PC-3 (cell line): ENCODE results near the gene SMAD3. TPM values are rescaled to one million over a fixed set of nuclear protein-coding genes. Genes with fewer than 3 reads are reported as not detected.

Source experiments
- ATAC-seq: fragments of 200-7000 bp; cut with Tn5 transposase; 2 replicates; pipeline ENCODE4 v1.9.1; 2020; ENCODE audit warnings: mild to moderate bottlenecking, moderate library complexity
- BruUV-seq: library from RNA; stranded (reverse); fragments of 400-500 nt; replicated peaks from 2 replicates; lab custom pipeline; 2021; lab: Mats Ljungman, UMichigan
- CTCF ChIA-PET: fragments of 300-600 bp; sonication (Branson Sonifier 250); formaldehyde crosslinking; loops from one replicate; lab custom pipeline; 2022; ENCODE audit warnings: antibody characterized with exemption; lab: Charles Lee
- POLR2A ChIA-PET: fragments of 300-600 bp; sonication (Branson Sonifier 250); formaldehyde crosslinking; loops from one replicate; lab custom pipeline; 2022; ENCODE audit warnings: antibody characterized with exemption; ENCODE audit not compliant: unreplicated experiment; lab: Charles Lee
- DNase-seq: peaks from one replicate; pipeline ENCODE4 v3.0.0-alpha.2; 2015
- H2AFZ ChIP-seq: fragments of 300-600 bp; sonication (generic); 2 replicates; pipeline ENCODE4 v1.6.0; 2016; ENCODE audit warnings: antibody characterized with exemption, low read length
- H3F3A ChIP-seq: fragments of 300-600 bp; sonication (generic); one replicate; pipeline ENCODE4 v1.6.0; 2017; ENCODE audit warnings: antibody characterized with exemption, low read length, control low read depth, mild to moderate bottlenecking; ENCODE audit not compliant: unreplicated experiment
- H3K27ac ChIP-seq: fragments of 300-600 bp; sonication (generic); 2 replicates; pipeline ENCODE4 v1.5.1; 2016; ENCODE audit warnings: mild to moderate bottlenecking, low read length
- H3K27me3 ChIP-seq: fragments of 300-600 bp; sonication (generic); 2 replicates; pipeline ENCODE4 v1.6.1; 2016; ENCODE audit warnings: low read length, mixed read lengths
- H3K36me3 ChIP-seq: fragments of 300-600 bp; sonication (generic); 2 replicates; pipeline ENCODE4 v1.6.1; 2016; ENCODE audit warnings: low read depth, mixed run types, low read length, mixed read lengths
- H3K4me1 ChIP-seq: fragments of 300-600 bp; sonication (generic); 2 replicates; pipeline ENCODE4 v1.5.1; 2016; ENCODE audit warnings: low read length; ENCODE audit not compliant: insufficient read depth
- H3K4me2 ChIP-seq: fragments of 300-600 bp; sonication (generic); 2 replicates; pipeline ENCODE4 v1.6.0; 2016; ENCODE audit warnings: low read length
- H3K4me3 ChIP-seq: fragments of 300-600 bp; sonication (generic); 2 replicates; pipeline ENCODE4 v1.5.1; 2016; ENCODE audit warnings: mild to moderate bottlenecking, low read length, mixed read lengths
- H3K79me2 ChIP-seq: fragments of 300-600 bp; sonication (generic); 2 replicates; pipeline ENCODE4 v1.6.1; 2017; ENCODE audit warnings: low read length, mixed read lengths
- H3K9ac ChIP-seq: fragments of 300-600 bp; sonication (generic); 2 replicates; pipeline ENCODE4 v1.6.0; 2016; ENCODE audit warnings: mild to moderate bottlenecking, low read length
- H3K9me2 ChIP-seq: fragments of 300-600 bp; sonication (generic); replicated peaks from 2 replicates; pipeline ENCODE4 v1.6.1; 2016; ENCODE audit warnings: mixed run types, low read length, mixed read lengths
- H3K9me3 ChIP-seq: fragments of 300-600 bp; sonication (generic); 2 replicates; pipeline ENCODE4 v1.6.1; 2016; ENCODE audit warnings: low read length, mixed read lengths
- H4K20me1 ChIP-seq: fragments of 300-600 bp; sonication (generic); 2 replicates; pipeline ENCODE4 v1.6.1; 2016; ENCODE audit warnings: low read length, mixed read lengths
- CTCF ChIP-seq: fragments of 300-600 bp; sonication (generic); conservative IDR thresholded peaks from 2 replicates; pipeline ENCODE4 v1.5.1; 2017; ENCODE audit warnings: antibody characterized with exemption, low read depth, mild to moderate bottlenecking, low read length
- EZH2 ChIP-seq: fragments of 300-600 bp; sonication (generic); IDR thresholded peaks from one replicate; pipeline ENCODE4 v1.6.1; 2017; ENCODE audit warnings: antibody characterized with exemption, mild to moderate bottlenecking, low read length; ENCODE audit not compliant: unreplicated experiment
- EZH2phosphoT487 ChIP-seq: fragments of 300-600 bp; sonication (generic); IDR thresholded peaks from 2 replicates; pipeline ENCODE4 v1.6.1; 2018; ENCODE audit warnings: mild to moderate bottlenecking, antibody characterized with exemption, low read length, borderline replicate concordance
- intact Hi-C: fragments of 100-400 bp; cut with micrococcal nuclease; formaldehyde crosslinking; loops from 2 replicates; pipeline ENCODE4 v1.9.0; 2023
- total RNA-seq: library from RNA; depleted of rRNA; stranded (reverse); fragments of >200 nt; gene quantifications from 2 replicates; pipeline ENCODE4 v1.2.3, GENCODE V29; 2014

Gene SMAD3
- total RNA-seq, 1 experiment from 2014 or later, result 75.6 TPM

GRCh38 chr15:67124111-67124510 is 58.7 kb downstream of the SMAD3 start:
- Histone ChIP-seq H3K9ac (peak overlapping the region; percentile 94), H3K4me2 (no peak overlapping the region), H3F3A (peaks cover 20% of the 10 kb centered on the region), H3K27me3 (no peaks in the 10 kb centered on the region), H3K4me1 (peaks cover 85% of the 10 kb centered on the region), H3K27ac (peak overlapping the region; percentile 100), H3K4me3 (no peak overlapping the region), H3K9me3 (no peaks in the 10 kb centered on the region), H3K79me2 (peaks cover 83% of the 10 kb centered on the region), H4K20me1 (no peaks in the 10 kb centered on the region), H3K9me2 (no peaks in the 10 kb centered on the region), H3K36me3 (peaks cover 10% of the 10 kb centered on the region; the same call in 1 of the 2 replicates), H2AFZ (no peak overlapping the region)
- intact Hi-C loops, result no loop called here
- POLR2A ChIA-PET, result interaction anchor here (0.6 to 1.0 kb wide), 2 partner anchors 25 to 1654 kb away, joined by 3 read pairs; no protein-coding TSS in a partner anchor
- no peak for ATAC-seq
- TF ChIP-seq CTCF, result no peak
- TF ChIP-seq EZH2phosphoT487, result no peak
- no peak for TF ChIP-seq EZH2
- BruUV-seq, result no TSS peak
- CTCF ChIA-PET, result no interaction called here
- no peak for DNase-seq

DNA sequence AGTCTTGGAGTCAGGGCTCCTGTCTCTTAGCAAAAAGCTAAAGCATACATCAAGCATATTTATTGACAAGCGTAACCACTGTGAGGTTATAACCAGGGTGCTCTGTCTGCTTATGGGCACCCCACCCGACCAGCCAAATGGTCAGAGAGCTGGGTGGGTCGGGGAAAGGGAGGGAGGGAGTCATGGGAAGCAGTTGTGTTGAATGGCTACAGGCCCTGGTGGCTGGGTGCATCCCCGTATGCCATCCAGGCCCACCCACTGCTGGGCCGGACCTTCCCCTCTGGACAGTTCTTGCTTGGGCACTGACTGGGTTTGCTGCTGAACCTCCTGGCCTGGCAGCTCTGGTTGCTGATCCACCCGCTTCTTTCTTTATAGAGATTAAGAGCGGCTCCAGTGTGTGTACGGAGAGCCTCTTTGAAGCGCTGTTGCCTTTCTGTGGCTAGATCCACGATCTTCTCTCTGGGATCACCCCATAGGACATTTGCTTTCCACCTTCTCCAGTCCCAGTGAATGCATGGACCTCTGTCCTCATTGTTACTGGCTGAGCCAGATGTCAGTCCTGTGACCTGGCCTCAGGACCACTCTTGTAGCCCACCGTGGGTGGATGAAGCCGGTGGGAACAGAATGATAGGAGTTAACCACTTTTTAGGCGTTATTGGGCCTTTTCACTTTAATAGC is 59.6 kb downstream of the SMAD3 start:
- Histone ChIP-seq H3K9me3 (no peaks in the 10 kb centered on the region), H3K9me2 (no peaks in the 10 kb centered on the region), H3K4me2 (peak overlapping the region; percentile 62), H3K4me3 (peak overlapping the region; percentile 26; the same call in 1 of the 2 replicates), H3K36me3 (peaks cover 16% of the 10 kb centered on the region), H3K9ac (peak overlapping the region; percentile 94), H3K27ac (peak overlapping the region; percentile 100), H3K79me2 (peaks cover 83% of the 10 kb centered on the region), H4K20me1 (no peaks in the 10 kb centered on the region), H2AFZ (no peak overlapping the region), H3F3A (peaks cover 20% of the 10 kb centered on the region), H3K4me1 (peaks cover 84% of the 10 kb centered on the region), H3K27me3 (no peaks in the 10 kb centered on the region)
- intact Hi-C loops, result loop anchor here (1.0 to 5.0 kb wide), 2 partner anchors 18 to 127 kb away; partner anchors contain the start of genes AAGAB and IQCH
- DNase-seq, result no peak
- CTCF ChIA-PET, result interaction anchor here (0.6 to 1.0 kb wide), 2 partner anchors 18 to 273 kb away, joined by 3 to 4 read pairs; no protein-coding TSS in a partner anchor
- TF ChIP-seq EZH2 (no peak), EZH2phosphoT487 (no peak), CTCF (no peak)
- POLR2A ChIA-PET, result interaction anchor here (0.5 to 1.0 kb wide), 9 partner anchors 9 to 1655 kb away, joined by 3 to 7 read pairs (median 4); no protein-coding TSS in a partner anchor
- BruUV-seq, result no TSS peak
- ATAC-seq, result peak; percentile 4
